KG1 (cell line): Measurements from ENCODE around the gene KCNK15.

Experiments used
- DNase-seq: peaks from one replicate; lab custom pipeline; 2025; lab: John Stamatoyannopoulos, UW

KCNK15 gene

DNA sequence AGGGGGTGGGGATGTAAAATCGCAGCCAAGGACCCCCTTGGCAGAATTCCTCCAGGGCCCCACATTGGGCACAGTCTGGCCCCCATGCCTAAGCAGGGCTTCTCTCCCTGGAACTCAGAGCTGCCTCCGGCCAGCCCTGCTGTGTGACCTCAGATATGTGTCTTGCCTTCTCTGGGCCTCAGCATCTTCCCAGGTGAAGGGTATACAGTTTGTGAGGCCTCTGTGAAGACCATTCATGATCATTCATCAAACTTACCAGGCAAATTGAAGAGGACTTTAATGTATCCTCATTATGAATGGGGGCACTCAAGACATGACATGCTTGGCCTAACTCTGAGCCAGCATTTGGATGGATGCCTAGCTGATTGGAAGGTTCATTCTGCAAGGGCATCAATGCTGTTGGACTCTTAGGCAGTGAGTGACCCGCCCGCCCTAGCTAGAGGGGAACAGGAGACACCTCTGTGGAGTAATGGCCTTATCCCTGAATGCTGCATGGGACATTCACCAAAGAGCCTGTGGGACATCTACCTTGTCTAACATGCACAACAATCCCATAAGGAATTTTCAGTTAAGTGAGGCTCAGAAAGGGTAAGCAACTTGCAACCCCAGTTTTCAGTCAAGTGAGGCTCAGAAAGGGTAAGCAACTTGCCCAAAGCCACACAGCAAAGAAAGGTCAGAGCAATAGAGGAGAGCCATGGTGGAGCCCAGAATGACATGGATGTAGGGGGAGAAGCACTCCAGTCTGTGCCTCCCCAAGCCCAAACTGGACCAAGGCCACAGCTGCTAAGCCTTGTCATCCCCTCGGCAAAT lies 30.0 kb upstream of the KCNK15 start:
- DNase-seq = no peak

DNA sequence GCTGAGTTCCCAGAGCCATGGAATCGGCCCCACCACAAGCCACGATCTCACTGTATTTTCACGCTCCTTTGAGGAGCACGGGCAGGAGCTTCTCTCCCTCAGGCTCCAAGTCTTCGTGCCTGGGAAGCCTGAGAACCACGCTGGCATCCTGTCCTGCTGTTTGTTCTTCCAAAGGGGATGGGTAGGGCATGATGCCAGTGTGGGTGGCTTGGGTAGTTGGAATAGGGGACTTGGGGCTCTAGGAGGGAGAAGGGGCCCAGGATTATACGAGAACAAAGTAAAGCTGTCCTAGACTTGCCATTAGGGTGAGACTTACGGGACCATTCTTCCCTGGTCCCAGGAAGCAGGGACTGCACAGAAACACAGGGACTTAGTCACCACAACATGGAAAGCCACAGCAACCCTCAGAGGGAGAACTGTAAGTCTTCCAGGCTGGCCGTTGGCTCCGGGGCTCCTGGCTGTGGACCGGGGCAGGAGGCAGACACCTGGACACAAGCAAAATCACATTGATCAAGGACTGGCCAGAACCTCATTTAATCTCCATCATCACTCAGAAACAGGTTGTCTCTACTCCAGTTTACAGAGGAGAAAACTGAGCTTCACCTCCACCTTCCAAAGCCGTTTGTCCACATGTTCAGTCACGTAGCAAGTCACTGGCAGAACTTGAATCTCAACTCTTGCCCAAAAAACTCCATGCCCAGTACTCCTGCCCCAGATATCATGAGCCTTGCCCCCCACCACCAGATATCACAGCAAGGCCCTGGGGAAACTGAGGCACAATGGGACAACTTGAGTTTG lies 29.2 kb upstream of the KCNK15 start:
- DNase-seq = no peak

DNA sequence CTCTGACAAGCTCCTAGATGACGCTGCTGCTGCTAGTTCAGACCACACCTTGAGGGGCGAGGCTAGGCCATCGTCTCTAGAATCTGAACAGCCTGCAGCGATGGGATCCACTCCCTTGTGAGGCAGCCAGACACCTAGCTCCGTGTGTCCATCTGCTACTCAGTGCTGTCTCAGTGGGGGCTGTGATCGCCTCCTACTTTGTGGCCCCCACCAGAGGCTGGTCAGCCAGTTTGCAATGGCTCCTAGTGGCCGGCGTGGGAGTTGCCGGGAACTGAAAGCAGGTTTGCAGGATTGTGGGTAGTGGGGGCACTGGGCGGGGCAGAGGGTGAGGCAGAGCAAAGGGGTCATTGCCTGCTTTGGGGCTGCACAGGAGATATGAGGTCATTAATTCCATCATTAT lies 27.7 kb upstream of the KCNK15 start:
- no peak for DNase-seq

DNA sequence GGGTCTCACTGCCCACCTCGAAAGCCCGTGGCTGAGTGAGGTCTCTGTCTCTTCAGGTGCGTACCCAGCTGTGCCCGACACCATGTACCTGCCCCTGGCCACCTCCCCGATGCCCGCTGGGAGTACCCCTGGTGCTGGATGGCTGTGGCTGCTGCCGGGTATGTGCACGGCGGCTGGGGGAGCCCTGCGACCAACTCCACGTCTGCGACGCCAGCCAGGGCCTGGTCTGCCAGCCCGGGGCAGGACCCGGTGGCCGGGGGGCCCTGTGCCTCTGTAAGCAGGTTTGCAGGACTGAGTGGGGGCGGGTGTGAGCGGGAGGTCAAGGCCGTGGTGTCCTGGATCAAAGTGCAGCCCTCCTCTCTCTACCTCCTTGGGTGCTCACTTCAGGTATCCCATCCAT lies 25.8 kb upstream of the KCNK15 start:
- no peak for DNase-seq

DNA sequence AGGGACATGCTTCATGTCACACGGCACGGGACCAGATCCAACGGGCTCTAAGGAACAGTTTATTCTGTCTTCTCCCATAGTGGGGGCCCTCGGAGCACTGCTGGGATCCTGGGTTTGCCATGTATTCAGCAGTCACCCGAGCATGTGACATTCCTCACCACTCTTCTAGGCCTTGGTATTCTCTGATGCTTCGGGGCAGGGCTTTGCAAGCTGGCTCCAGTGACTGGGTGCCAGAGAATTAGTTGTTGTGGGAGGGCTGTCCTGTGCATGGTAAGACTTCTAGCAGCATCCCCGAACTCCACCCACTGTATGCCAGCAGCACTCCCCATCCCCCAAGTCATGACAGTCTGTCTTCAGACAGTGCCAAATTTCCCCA lies 25.1 kb upstream of the KCNK15 start:
- DNase-seq = no peak

DNA sequence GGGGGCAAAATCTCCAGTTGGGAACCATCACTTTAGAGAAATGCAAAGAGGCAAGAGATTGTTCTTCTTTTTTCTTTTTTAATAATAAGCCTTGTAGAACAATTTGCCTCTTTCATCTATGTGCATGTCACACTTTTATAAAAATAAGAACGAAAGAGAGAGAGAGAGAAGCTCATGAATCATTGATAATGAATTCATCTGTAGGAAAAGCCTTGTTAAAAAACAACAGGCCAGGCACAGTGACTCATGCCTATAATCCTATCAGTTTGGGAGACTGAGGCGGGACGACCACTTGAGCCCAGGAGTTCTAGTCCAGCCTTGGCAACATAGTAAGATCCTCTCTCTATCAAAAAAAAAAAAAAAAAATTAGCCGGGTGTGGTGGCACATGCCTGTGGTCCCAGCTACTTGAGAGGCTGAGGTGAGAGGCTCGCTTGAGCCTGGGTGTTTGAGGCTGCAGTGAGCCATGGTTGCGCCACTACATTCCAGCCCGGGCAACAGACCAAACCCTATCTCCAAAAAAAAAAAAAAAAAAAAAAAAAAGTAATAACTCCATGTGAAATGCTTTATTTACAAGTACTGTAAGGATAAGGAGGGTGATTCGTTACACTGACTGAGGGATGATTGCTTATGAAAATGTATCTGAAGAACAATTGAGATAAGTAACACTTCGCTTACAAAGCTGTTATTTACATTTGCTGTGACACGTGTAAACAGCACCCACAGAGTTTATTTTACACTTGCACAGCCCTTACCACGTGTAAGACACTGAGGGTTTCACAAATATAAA lies 24.5 kb upstream of the KCNK15 start:
- no peak for DNase-seq

DNA sequence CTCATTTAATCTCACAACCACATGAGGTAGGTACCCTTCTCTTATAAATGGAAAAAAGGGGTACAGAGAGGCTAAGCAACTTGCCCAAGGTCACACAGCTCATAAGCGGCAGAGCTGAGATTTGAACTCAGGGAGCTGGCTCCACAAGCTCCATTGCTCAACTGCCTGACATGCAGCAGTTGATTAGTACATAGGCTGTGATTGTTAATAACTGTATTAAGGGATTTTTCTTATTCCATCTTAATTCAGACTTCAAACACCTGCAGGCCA lies 23.9 kb upstream of the KCNK15 start:
- DNase-seq = no peak

DNA sequence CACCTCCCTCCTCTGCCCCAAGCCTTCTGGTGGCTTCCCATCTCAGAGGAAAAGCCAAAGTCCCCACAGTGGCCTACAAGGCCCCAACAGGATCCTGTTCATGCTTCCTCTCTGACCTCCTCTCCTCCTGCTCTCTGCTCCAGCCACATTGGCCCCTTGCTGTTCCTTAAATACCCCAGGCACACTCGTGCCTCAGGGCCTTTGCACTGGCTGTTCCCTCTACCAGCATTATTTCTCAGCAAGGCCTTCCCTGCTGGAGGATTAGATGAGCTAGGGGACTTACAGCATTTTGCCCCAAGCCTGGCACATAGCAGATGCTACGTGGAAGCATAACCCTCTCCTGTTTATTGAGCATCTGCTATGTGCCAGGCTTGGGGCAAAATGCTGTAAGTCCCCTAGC lies 22.7 kb upstream of the KCNK15 start:
- no peak for DNase-seq

DNA sequence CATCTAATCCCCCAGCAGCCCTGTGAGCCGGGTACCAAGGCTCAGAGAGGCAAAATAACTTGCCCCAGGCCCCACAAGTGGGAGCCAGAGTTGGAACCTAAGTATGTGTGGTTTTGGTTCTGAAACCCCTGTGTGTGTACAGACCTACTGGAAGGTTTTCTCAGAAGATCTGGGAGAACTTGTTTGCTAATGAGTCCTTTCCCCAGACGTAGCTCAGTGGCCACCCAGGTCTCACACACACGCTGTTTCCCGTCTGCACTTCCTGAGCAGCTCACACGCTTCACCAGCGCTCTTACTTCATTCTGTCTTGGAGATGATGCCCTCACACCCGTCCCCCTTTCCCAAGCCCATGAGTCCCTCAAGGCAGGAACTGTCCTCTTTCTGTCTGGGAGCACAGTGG lies 22.3 kb upstream of the KCNK15 start:
- DNase-seq = no peak

DNA sequence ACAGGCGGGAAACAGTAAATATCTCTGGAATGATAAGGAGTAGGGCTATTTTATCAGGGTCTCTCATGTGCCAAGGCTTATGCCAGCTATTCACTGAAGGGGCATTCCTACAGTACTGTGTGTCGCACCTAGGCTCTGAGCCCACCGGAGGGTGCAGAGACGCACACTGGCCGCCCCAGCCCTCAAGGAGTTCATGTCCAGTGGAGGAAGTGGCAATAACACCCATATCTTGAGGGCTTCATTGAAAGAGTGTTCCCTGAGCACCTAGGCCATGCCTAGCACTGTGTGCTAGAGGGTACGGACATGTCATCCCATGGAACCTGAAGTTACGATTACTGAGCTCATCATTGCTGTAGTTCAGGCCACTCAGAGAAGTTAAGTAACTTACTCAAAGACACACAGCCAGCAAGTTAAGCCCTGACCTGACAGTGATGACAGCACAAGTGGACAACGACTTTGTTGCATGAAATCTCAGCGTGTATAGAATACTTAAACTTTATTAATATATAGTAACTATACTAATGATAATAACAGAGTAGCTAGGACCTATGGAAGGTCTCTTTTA lies 21.8 kb upstream of the KCNK15 start:
- DNase-seq = no peak

DNA sequence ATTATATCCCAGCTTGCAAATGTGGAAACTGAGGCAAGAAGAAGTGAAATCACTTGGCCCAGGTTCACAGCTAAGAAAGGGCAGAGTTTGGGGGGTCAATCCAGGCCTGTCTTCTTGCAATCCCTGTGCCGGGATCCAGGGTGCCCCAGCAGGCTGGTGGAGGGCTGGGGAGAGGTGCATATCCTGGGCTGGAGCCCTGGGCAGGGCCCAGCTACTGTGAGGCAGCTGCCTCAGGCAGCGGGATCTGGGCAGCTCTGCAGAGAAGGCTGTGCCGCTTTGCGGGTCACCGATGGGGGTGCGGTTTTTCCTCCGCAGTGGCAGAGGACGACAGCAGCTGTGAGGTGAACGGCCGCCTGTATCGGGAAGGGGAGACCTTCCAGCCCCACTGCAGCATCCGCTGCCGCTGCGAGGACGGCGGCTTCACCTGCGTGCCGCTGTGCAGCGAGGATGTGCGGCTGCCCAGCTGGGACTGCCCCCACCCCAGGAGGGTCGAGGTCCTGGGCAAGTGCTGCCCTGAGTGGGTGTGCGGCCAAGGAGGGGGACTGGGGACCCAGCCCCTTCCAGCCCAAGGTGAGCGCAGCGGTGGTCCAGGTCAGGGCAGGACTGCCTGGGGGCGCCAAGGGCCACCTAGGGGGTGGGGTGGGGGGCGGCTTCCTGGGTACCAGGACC lies 21.1 kb upstream of the KCNK15 start:
- no peak for DNase-seq

DNA sequence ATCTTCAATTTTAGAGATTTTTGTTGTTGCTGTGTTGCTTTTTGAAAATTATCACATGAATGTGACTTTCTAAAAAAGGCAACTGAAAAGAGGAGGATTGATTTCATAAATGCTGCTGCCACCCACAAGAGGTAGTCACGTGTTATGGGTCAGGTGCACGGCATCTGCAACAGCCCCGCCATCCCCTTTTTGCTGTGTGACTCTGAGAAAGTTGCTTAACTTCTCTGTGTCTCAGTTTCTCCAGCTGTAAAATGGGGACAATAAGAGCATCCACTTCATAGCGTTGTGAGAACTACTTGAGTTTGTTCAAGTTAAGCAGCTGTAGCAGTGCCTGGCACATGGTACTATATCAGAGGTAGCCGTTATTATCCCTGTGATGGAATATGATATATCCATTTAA lies 19.8 kb upstream of the KCNK15 start:
- no peak for DNase-seq

DNA sequence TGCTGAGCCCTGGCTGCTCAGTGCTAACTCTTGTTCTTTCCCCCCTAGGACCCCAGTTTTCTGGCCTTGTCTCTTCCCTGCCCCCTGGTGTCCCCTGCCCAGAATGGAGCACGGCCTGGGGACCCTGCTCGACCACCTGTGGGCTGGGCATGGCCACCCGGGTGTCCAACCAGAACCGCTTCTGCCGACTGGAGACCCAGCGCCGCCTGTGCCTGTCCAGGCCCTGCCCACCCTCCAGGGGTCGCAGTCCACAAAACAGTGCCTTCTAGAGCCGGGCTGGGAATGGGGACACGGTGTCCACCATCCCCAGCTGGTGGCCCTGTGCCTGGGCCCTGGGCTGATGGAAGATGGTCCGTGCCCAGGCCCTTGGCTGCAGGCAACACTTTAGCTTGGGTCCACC lies 18.6 kb upstream of the KCNK15 start:
- DNase-seq = no peak

DNA sequence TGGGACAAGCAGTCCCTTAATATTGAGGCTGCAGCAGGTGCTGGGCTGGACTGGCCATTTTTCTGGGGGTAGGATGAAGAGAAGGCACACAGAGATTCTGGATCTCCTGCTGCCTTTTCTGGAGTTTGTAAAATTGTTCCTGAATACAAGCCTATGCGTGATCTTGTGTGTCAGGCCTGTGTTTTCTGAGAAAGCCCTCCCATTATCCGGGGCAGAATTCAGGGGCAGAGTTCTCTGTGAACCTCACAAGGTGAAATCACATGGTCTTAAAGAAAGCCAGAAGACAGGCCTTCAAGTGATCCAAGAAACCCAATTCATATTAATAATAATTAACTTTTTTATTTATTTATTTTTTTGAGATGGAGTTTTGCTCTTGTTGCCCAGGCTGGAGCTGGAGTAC lies 18.0 kb upstream of the KCNK15 start:
- no peak for DNase-seq

DNA sequence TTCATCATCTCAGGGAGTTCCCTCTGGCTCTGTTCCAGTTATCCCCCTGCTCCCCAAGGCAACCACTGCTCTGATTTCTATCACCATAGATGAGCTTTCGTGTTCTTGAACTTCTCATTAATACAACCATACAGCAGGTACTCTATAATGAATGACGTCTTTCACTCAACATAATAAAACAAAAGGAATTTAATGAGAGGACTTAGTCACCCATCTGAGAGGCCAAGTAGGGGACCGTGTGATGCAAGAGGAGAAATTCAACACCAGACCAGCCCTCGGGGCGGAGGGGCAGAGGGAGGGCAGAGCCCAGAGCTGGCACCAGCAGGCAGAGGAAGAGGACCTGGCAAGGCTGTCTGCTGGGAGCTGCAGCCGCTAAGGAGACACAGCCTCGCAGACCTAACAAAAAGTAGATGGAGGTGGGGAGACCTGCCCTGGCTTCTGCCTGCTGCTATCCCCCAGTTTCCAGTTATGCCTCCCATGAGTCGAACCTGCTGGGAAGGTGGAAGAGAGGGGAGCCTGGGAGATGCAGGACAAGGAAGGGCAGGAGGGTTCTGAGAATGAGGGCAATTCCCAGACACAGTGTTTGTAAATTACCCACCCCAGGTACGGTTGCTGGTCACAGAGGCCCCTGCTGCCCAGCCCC lies 16.7 kb upstream of the KCNK15 start:
- no peak for DNase-seq

DNA sequence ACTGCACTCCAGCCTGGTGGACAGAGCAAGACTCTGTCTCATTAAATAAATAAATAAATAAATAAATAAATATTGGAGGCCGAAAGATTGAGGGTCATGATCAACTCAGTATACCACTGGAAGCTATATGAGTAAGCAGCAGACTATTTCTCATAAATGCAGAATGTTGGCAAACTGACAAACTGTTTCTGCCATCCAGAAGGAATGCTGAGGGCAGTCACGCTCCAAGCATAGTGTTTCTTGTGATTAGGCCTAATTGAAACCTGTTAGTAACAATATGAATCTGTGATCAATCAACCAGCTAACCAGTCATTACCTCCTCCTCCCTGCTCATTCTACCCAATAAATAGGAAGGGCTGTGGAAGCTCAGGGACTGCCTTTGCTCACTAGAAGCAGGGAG lies 15.2 kb upstream of the KCNK15 start:
- no peak for DNase-seq

DNA sequence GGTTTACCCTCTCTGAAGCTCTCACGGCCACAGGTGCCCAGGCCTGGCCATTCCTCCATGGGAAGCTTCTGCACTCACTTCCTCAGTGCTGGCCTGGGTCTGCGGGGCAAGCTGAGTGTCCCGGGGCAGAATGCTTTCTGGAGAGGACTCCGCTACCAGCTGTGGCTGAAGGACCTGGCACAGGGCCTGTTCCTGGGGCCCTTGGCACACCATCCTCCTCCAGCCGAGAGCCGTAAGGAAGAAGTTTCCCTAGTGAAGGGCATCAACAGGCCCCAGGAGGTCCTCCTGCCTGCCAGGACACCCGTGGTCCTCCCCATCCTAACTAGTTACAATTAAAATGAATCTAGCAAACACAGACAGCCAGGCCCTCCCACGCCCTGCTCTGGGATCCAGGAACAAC lies 14.0 kb upstream of the KCNK15 start:
- no peak for DNase-seq

DNA sequence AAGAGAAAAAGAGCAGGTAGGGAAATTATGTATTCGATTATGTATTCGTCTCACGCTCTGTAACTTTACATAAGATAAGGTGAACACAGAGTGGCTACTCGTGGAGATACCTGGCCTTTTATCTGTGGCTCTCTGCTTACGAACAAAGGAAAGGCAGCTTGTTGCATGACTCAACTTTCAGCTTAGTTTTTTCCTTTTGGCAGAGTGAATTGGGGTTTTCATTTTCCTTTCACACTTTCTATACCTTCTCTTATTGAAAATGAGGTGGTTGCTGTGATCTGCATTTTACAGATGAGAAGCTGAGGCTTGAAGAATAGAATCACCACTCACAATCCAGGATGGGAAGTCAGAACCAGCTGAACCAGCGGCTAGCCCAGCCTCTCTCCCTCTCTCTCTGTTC lies 13.3 kb upstream of the KCNK15 start:
- no peak for DNase-seq

DNA sequence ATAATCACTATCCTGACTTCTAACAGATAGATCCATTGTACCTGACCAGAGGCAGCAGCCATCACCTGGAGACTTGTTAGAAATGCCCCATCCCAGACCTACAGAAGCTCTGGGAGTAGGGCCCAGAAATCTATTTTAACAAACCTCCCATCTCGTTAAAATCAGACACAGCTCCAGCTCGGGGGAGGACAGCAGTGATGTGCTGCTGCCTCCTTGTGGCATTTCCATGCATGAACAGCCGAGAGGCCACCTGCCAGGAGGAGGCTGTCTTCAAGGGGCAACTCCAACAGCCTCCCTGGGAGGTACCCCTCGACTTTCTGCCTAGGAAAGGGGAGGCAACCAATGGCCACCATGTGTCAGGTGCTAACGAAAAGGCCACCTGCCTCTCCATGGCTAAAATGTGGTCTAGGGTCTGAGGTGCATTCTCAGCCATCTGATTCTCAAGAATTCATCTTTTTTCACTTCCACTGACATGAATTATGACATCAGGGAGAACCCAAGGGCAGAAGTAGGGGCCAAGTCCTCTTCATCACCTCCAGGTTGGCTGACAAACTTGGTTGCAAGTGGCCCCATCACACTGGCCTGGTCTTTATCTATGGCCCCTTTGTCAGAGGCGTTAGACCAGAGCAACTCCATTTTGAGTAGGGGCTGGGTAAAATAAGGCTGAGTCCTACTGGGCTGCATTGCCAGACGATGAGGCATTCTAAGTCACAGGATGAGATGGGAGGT lies 12.2 kb upstream of the KCNK15 start:
- DNase-seq = no peak

DNA sequence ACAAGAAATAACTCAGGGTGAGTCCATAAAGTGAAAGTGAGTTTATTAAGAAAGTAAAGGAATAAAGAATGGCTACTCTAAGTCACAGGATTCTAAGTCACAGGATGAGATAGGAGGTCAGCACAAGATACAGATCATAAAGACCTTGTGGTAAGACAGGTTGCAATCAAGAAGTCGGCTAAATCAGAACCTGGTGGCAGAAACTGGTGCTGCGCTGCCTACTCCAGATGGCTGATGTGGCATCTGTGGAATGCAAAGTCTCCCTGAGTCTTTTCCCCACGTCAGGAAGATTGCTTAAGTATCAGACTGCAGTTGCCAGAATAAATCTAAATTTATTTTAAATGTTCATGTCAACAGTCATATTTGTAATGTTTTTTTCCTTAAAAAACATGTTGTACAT lies 10.7 kb upstream of the KCNK15 start:
- DNase-seq = no peak

DNA sequence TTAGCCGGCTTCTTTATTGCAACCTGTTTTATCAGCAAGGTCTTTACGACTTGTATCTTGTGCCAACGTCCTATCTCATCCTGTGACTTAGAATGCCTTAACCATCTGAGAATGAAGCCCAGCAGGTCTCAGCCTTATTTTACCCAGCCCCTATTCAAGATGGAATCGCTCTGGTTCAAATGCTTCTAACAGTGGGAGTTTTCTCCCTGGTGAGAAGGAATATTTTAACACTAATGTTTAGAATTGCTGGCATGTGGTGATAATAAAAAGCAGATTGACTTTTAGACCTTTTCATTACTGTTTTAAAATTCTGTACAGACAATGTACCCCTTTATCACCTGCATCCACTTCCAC lies 9.9 kb upstream of the KCNK15 start:
- no peak for DNase-seq
